Keratinocyte (primary cell): ENCODE measurements around the gene DCBLD2. TPM values are rescaled to one million over a fixed set of nuclear protein-coding genes. Genes with fewer than 3 reads are reported as not detected.

Experiments
- DNase-seq: peaks from one replicate; pipeline ENCODE4 v3.0.0-alpha.2; 2011; ENCODE audit warnings: low read depth, missing footprints, low spot score
- FAIRE-seq: peaks from 2 replicates; lab custom pipeline; 2011; peaks lifted over from hg19 to GRCh38; lab: Jason Lieb, UNC
- H2AFZ ChIP-seq: 2 replicates; pipeline ENCODE4 v1.6.0; 2012; ENCODE audit warnings: low read length, control low read depth, inconsistent platforms; ENCODE audit not compliant: control insufficient read depth
- H3K27ac ChIP-seq: 2 replicates; pipeline ENCODE4 v1.5.1; 2011; ENCODE audit warnings: low read length; ENCODE audit not compliant: control insufficient read depth, insufficient read depth
- H3K27me3 ChIP-seq: 3 replicates; pipeline ENCODE4 v1.6.0; 2011; ENCODE audit warnings: low read length; ENCODE audit not compliant: control insufficient read depth, insufficient read depth; ENCODE audit errors: extremely low read depth
- H3K36me3 ChIP-seq, 2 experiments: 2 replicates in 1 of 2; 3 replicates in 1 of 2; pipeline ENCODE4 v1.5.1; 2011; ENCODE audit warnings: low read length in 2 of 2, mild to moderate bottlenecking in 1 of 2; ENCODE audit not compliant: control insufficient read depth in 2 of 2, insufficient read depth in 2 of 2; ENCODE audit errors: extremely low read depth in 1 of 2
- H3K4me1 ChIP-seq: 3 replicates; pipeline ENCODE4 v1.5.1; 2011; ENCODE audit warnings: low read length; ENCODE audit not compliant: control insufficient read depth, insufficient read depth; ENCODE audit errors: extremely low read depth
- H3K4me2 ChIP-seq: 3 replicates; pipeline ENCODE4 v1.6.0; 2011; ENCODE audit warnings: low read depth, low read length; ENCODE audit not compliant: control insufficient read depth, insufficient read depth; ENCODE audit errors: extremely low read depth
- H3K4me3 ChIP-seq, 3 experiments: fragments of 200-600 bp in 1 of 3; sonication (generic) in 1 of 3; 2 replicates in 2 of 3; 3 replicates in 1 of 3; pipeline ENCODE4 v1.5.1; 2011 to 2016; ENCODE audit warnings: low read length in 3 of 3, mild to moderate bottlenecking in 3 of 3, control low read depth in 2 of 3, inconsistent platforms in 1 of 3, low read depth in 1 of 3, mixed read lengths in 1 of 3, mixed run types in 1 of 3, moderate library complexity in 1 of 3; ENCODE audit not compliant: control insufficient read depth in 2 of 3, insufficient read depth in 2 of 3; ENCODE audit errors: extremely low read depth in 1 of 3
- H3K79me2 ChIP-seq: 2 replicates; pipeline ENCODE4 v1.6.0; 2012; ENCODE audit warnings: low read length; ENCODE audit not compliant: control insufficient read depth, insufficient read depth
- H3K9ac ChIP-seq: 3 replicates; pipeline ENCODE4 v1.6.0; 2011; ENCODE audit warnings: low read length; ENCODE audit not compliant: control insufficient read depth, insufficient read depth; ENCODE audit errors: extremely low read depth
- H3K9me1 ChIP-seq: 3 replicates; pipeline ENCODE4 v1.6.0; 2011; ENCODE audit warnings: low read length; ENCODE audit not compliant: control insufficient read depth, insufficient read depth; ENCODE audit errors: extremely low read depth
- H3K9me3 ChIP-seq: 2 replicates; pipeline ENCODE4 v1.5.1; 2012; ENCODE audit warnings: low read depth, low read length; ENCODE audit not compliant: control insufficient read depth
- H4K20me1 ChIP-seq: 3 replicates; pipeline ENCODE4 v1.6.0; 2011; ENCODE audit warnings: low read length; ENCODE audit not compliant: control insufficient read depth, insufficient read depth; ENCODE audit errors: extremely low read depth
- CTCF ChIP-seq, 3 experiments: IDR thresholded peaks in 1 of 3; conservative IDR thresholded peaks in 1 of 3; optimal IDR thresholded peaks in 1 of 3; 2 replicates in 2 of 3; 3 replicates in 1 of 3; pipeline versions ENCODE3 to v1.5.1; 2011; ENCODE audit warnings: low read length in 3 of 3, mild to moderate bottlenecking in 3 of 3, moderate library complexity in 2 of 3, control low read depth in 1 of 3, inconsistent platforms in 1 of 3; ENCODE audit not compliant: insufficient read depth in 2 of 3; ENCODE audit errors: extremely low read depth in 1 of 3
- EZH2 ChIP-seq: IDR thresholded peaks from one replicate; pipeline ENCODE4 v1.6.1; 2012; ENCODE audit warnings: inconsistent platforms, mild to moderate bottlenecking, low read length, moderate library complexity
- dilution Hi-C: fragments of 300-500 bp; cut with MboI; formaldehyde crosslinking; loops from one replicate; pipeline ENCODE4 v1.7.0; 2020; ENCODE audit warnings: low sequenced_read_pairs; ENCODE audit not compliant: extremely low pct_ligation_motif_present
- polyA plus RNA-seq, 5 experiments: library from polyadenylated mRNA; depleted of rRNA in 3 of 5; stranded (reverse) in 3 of 5; stranded (forward) in 1 of 5; unstranded in 1 of 5; fragments of >200 nt; gene quantifications; 1 replicate in 1 of 5; 2 replicates in 3 of 5; 3 replicates in 1 of 5; pipeline versions ENCODE4 v1.2.1 to v1.2.3, GENCODE V29; 2011 to 2012; ENCODE audit warnings: missing spikeins in 2 of 5, low read depth in 1 of 5, low replicate concordance in 1 of 5

DCBLD2 gene
- polyA plus RNA-seq, 1 donor (not counting 4 experiments of a cell fraction or from before 2014, with no cell fraction given): 465 TPM

GRCh38 chr3:98807561-98807960 lies 93.9 kb downstream of the DCBLD2 start:
- dilution Hi-C loops: no loop called here
- peaks cover 24 to 59% of the 10 kb centered on the region in 2 experiments for H3K36me3 ChIP-seq

GRCh38 chr3:98807011-98807410 lies 94.5 kb downstream of the DCBLD2 start:
- Histone ChIP-seq H3K4me2 (no peak overlapping the region), H2AFZ (no peak overlapping the region), H3K27me3 (no peaks in the 10 kb centered on the region), H4K20me1 (peaks cover 2% of the 10 kb centered on the region), H3K9me3 (no peaks in the 10 kb centered on the region), H3K4me3 (no peak overlapping the region), H3K79me2 (peaks cover 6% of the 10 kb centered on the region), H3K27ac (peak overlapping the region; percentile 41), H3K36me3 (peaks cover 24 to 56% of the 10 kb centered on the region in 2 experiments), H3K9ac (no peak overlapping the region), H3K4me1 (peaks cover 8% of the 10 kb centered on the region), H3K9me1 (no peaks in the 10 kb centered on the region)
- TF ChIP-seq EZH2 (no peak), CTCF (optimal IDR thresholded peaks at IDR 0.05 in 1 of 3, IDR thresholded peaks at IDR 0.05 in 1 of 3, conservative IDR thresholded peaks at IDR 0.05 in 1 of 3; ENCODE audit: extremely low read depth in 1 of 3, insufficient read depth in 2 of 3, low read length in 3 of 3) (no peak)
- no peak for DNase-seq
- dilution Hi-C loops: no loop called here
- FAIRE-seq: peak; percentile 67

More at GRCh38 chr3:98807561-98807960, 93.9 kb downstream of the DCBLD2 start:
- FAIRE-seq (no peak), DNase-seq (no peak)
- TF ChIP-seq CTCF (optimal IDR thresholded peaks at IDR 0.05 in 1 of 3, IDR thresholded peaks at IDR 0.05 in 1 of 3, conservative IDR thresholded peaks at IDR 0.05 in 1 of 3; ENCODE audit: extremely low read depth in 1 of 3, insufficient read depth in 2 of 3, low read length in 3 of 3): no peak
- no peak for TF ChIP-seq EZH2
- H3K9me3 ChIP-seq: no peaks in the 10 kb centered on the region
- no peak overlapping the region for H2AFZ ChIP-seq
- no peak overlapping the region for H3K9ac ChIP-seq
- peaks cover 2% of the 10 kb centered on the region for H4K20me1 ChIP-seq
- H3K4me1 ChIP-seq: peaks cover 8% of the 10 kb centered on the region
- H3K4me3 ChIP-seq: no peak overlapping the region
- H3K79me2 ChIP-seq: peaks cover 6% of the 10 kb centered on the region
- peak overlapping the region; percentile 41 for H3K27ac ChIP-seq
- no peaks in the 10 kb centered on the region for H3K9me1 ChIP-seq
- H3K4me2 ChIP-seq: no peak overlapping the region
- H3K27me3 ChIP-seq: no peaks in the 10 kb centered on the region
